Osteoblast (primary cell): ENCODE results near the gene TARS2. TPM values are rescaled to one million over a fixed set of nuclear protein-coding genes. Genes with fewer than 3 reads are reported as not detected.

ENCODE experiments used
- DNase-seq: peaks from one replicate; pipeline ENCODE4 v3.0.0; 2011; ENCODE audit warnings: low spot score, mixed read lengths; ENCODE audit not compliant: insufficient read length; ENCODE audit errors: missing footprints
- H2AFZ ChIP-seq: 2 replicates; pipeline ENCODE4 v1.6.0; 2011; ENCODE audit warnings: mild to moderate bottlenecking, low read length
- H3K27ac ChIP-seq: 2 replicates; pipeline ENCODE4 v1.5.1; 2011; ENCODE audit warnings: mild to moderate bottlenecking, low read depth, low read length, moderate library complexity
- H3K27me3 ChIP-seq: 2 replicates; pipeline ENCODE4 v1.6.0; 2012; ENCODE audit warnings: mild to moderate bottlenecking, control low read depth, inconsistent platforms, low read length, moderate library complexity; ENCODE audit not compliant: insufficient read depth
- H3K36me3 ChIP-seq: 2 replicates; pipeline ENCODE4 v1.5.1; 2011; ENCODE audit warnings: mild to moderate bottlenecking, low read length, control low read depth, moderate library complexity; ENCODE audit not compliant: insufficient read depth
- H3K4me1 ChIP-seq: 2 replicates; pipeline ENCODE4 v1.5.1; 2011; ENCODE audit warnings: mild to moderate bottlenecking, low read length, control low read depth, moderate library complexity; ENCODE audit not compliant: insufficient read depth
- H3K4me2 ChIP-seq: 2 replicates; pipeline ENCODE4 v1.6.0; 2011; ENCODE audit warnings: mild to moderate bottlenecking, low read length; ENCODE audit not compliant: insufficient read depth
- H3K4me3 ChIP-seq: fragments of 200-600 bp; sonication (generic); 3 replicates; pipeline ENCODE4 v1.5.1; 2012; ENCODE audit warnings: mild to moderate bottlenecking, low read length, inconsistent platforms; ENCODE audit not compliant: insufficient read depth
- H3K79me2 ChIP-seq: 2 replicates; pipeline ENCODE4 v1.6.0; 2012; ENCODE audit warnings: mild to moderate bottlenecking, low read length, control low read depth, inconsistent platforms; ENCODE audit not compliant: insufficient read depth
- H3K9me3 ChIP-seq: 2 replicates; pipeline ENCODE4 v1.5.1; 2011; ENCODE audit warnings: low read depth, low read length, control low read depth
- H4K20me1 ChIP-seq: 2 replicates; pipeline ENCODE4 v1.6.0; 2012; ENCODE audit warnings: mild to moderate bottlenecking, low read length, control low read depth; ENCODE audit not compliant: insufficient read depth
- total RNA-seq: library from RNA; depleted of rRNA; stranded (reverse); fragments of >200 nt; gene quantifications from 2 replicates; pipeline ENCODE4 v1.2.3, GENCODE V29; 2012
- TF ChIP-seq, protein P1 (sequence below): IDR thresholded peaks from 2 replicates; pipeline ENCODE4 v1.5.1; 2011; ENCODE audit warnings: mild to moderate bottlenecking, low read depth, low read length, moderate library complexity; ENCODE audit errors: extremely low read depth

Gene TARS2
- total RNA-seq, 1 donor = 10.1 TPM

DNA sequence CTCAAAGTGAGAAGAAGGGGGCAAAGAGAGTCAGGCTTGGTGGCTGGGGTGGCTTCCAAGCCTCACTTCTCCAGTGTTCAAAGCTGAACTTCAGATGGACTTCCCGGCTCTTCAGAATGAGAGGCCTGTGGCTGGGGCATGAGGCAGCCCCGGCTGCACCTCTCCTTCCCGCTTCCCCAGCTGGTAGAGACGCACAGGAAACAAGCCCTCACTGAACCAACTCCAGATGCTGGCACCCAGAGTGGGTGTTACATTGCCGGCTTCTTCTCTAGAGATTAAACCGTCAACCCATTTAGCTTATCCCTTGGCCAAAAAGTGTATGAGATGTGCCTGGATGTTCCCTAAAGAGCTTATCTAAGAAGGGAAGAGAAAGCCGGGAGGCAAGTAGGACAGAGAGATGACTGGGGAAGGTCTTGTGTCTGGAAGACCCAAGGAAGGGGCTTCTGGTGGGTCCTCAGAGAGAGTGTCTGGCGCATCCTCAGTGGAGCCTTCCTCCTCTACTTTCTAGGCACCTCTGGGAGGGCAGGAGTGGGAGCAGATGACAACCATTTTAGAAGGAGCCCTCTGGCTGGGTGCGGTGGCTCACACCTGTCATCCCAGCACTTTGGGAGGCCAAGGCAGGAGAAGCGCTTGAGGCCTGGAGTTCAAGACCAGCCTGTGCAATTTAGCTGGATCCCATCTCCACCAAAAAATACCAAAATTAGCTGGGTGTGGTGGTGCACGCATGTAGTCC is 64.0 kb downstream of the TARS2 start:
- no peaks in the 10 kb centered on the region for H4K20me1 ChIP-seq
- H3K27ac ChIP-seq = peak overlapping the region; percentile 54
- H3K4me2 ChIP-seq = no peak overlapping the region
- H3K36me3 ChIP-seq = peaks cover 7% of the 10 kb centered on the region
- no peaks in the 10 kb centered on the region for H3K9me3 ChIP-seq
- no peaks in the 10 kb centered on the region for H3K27me3 ChIP-seq
- no peak overlapping the region for H2AFZ ChIP-seq
- H3K4me3 ChIP-seq = no peak overlapping the region
- no peaks in the 10 kb centered on the region for H3K79me2 ChIP-seq
- peak; percentile 96 for DNase-seq
- TF ChIP-seq, protein P1, sequence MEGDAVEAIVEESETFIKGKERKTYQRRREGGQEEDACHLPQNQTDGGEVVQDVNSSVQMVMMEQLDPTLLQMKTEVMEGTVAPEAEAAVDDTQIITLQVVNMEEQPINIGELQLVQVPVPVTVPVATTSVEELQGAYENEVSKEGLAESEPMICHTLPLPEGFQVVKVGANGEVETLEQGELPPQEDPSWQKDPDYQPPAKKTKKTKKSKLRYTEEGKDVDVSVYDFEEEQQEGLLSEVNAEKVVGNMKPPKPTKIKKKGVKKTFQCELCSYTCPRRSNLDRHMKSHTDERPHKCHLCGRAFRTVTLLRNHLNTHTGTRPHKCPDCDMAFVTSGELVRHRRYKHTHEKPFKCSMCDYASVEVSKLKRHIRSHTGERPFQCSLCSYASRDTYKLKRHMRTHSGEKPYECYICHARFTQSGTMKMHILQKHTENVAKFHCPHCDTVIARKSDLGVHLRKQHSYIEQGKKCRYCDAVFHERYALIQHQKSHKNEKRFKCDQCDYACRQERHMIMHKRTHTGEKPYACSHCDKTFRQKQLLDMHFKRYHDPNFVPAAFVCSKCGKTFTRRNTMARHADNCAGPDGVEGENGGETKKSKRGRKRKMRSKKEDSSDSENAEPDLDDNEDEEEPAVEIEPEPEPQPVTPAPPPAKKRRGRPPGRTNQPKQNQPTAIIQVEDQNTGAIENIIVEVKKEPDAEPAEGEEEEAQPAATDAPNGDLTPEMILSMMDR = no peak
- peaks cover 28% of the 10 kb centered on the region for H3K4me1 ChIP-seq

- Histone ChIP-seq H3K4me3 (no peak overlapping the region), H3K36me3 (peaks cover 7% of the 10 kb centered on the region), H3K9me3 (no peaks in the 10 kb centered on the region), H3K79me2 (no peaks in the 10 kb centered on the region), H2AFZ (no peak overlapping the region), H3K27ac (peak overlapping the region; percentile 54), H3K4me2 (no peak overlapping the region), H4K20me1 (no peaks in the 10 kb centered on the region), H3K4me1 (peaks cover 28% of the 10 kb centered on the region), H3K27me3 (no peaks in the 10 kb centered on the region)
- peak; percentile 41 for DNase-seq
- TF ChIP-seq, protein P1 = no peak
Measured at GRCh38 chr1:150551784-150552127, 64.5 kb downstream of the TARS2 start.

DNA sequence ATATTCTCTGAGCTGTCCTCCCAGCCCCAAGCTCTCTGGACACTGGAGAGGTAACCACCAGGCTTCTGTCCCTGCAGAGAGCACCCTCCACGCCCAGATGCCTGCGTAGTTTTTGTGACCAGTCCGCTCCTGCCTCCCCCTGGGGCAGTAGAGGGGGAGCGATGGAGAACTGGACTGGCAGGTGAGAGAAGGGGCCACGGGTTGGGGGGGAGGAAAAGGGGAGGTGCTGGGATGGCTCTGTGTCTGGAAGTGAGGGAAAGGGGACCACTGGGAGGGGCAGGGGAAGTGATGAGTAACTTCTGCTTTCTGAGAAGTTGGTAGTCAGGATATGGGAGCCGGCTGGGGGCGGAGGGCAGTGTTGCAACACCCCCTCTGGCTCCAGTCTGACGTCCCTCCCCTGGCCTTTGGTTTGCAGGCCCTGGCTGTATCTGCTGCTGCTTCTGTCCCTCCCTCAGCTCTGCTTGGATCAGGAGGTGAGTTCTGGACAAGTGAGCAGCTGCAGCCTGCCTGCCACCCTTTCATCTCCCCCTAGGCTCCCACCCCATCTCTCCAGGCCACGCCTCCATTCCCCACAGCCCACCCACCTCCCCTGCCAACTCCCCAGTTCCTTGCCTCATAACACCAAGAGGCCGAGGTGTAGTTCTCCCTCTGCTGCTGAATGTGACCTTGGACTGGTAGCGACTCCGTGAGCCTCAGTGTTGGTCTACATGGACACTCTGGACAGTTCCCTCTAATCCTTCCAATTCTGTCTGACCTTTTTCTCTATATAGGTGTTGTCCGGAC is 65.1 kb downstream of the TARS2 start:
- peaks cover 7% of the 10 kb centered on the region for H3K36me3 ChIP-seq
- H3K4me1 ChIP-seq = peaks cover 28% of the 10 kb centered on the region
- H3K4me2 ChIP-seq = peak overlapping the region; percentile 57
- no peaks in the 10 kb centered on the region for H3K9me3 ChIP-seq
- H3K4me3 ChIP-seq = no peak overlapping the region
- no peaks in the 10 kb centered on the region for H3K79me2 ChIP-seq
- H3K27me3 ChIP-seq = no peaks in the 10 kb centered on the region
- DNase-seq = peak; percentile 99
- TF ChIP-seq, protein P1 = no peak
- H2AFZ ChIP-seq = peak overlapping the region; percentile 10
- H3K27ac ChIP-seq = peak overlapping the region; percentile 63
- no peaks in the 10 kb centered on the region for H4K20me1 ChIP-seq

GRCh38 chr1:150552911-150553289 is 65.7 kb downstream of the TARS2 start:
- Histone ChIP-seq H3K4me3 (no peak overlapping the region), H3K9me3 (no peaks in the 10 kb centered on the region), H3K27ac (peak overlapping the region; percentile 63), H3K4me2 (peak overlapping the region; percentile 57), H3K27me3 (no peaks in the 10 kb centered on the region), H3K36me3 (peaks cover 7% of the 10 kb centered on the region), H2AFZ (no peak overlapping the region), H4K20me1 (no peaks in the 10 kb centered on the region), H3K4me1 (peaks cover 28% of the 10 kb centered on the region), H3K79me2 (no peaks in the 10 kb centered on the region)
- DNase-seq = peak; percentile 71
- TF ChIP-seq, protein P1 = no peak
